HG03095 (cell line): ENCODE measurements around the gene ARHGEF3.
"Not testable (repeated sequence)": the region's sequence is repeated elsewhere in the genome, so short reads cannot be mapped to it uniquely, and the experiment has no call there.

ENCODE experiments used
- ATAC-seq: cut with Tn5 transposase; IDR thresholded peaks from one replicate; pipeline ENCODE4 v1.9.1; 2021; ENCODE audit warnings: moderate library complexity; ENCODE audit not compliant: unreplicated experiment

Gene ARHGEF3

DNA sequence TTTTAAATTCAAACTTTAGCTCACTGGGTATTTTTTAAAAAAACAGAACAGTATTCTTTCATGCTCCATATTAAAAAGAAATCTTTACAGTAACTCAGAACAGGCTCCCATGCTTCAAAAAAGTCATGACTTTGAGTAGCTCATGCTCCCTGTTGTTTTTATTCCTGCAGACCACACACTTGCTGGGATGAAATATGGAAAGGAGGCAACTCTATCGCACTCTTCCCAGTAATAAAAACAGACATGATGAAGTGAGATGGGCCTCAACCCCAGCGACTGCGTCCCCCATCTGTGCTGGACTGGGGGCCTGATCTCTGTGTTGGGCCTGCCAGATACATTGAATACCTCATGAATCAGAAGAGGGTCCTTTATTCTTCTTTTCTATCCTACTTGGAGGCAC is 58.9 kb downstream of the ARHGEF3 start:
- no peak for ATAC-seq

DNA sequence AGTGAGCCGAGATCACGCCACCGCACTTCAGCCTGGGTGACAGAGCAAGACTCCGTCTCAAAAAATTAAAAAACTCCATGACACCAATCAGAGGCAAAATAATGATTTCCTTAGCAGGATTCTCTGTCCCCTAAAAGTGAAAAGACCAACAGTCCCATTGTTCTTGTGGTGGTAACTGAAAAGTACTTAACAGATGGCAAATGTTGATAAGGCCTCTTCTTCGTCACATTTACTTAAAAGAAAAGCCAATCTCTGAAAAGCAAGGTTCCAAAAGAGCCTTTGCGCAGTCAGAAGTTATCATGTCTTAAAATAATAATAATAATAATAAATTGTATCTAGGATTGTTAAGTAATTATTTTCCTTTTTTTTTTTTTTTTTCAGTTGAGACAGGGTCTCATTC is 62.7 kb downstream of the ARHGEF3 start:
- no peak for ATAC-seq

- no peak for ATAC-seq
These were observed 64.7 kb downstream of the ARHGEF3 start for GRCh38 chr3:56737006-56737405.

DNA sequence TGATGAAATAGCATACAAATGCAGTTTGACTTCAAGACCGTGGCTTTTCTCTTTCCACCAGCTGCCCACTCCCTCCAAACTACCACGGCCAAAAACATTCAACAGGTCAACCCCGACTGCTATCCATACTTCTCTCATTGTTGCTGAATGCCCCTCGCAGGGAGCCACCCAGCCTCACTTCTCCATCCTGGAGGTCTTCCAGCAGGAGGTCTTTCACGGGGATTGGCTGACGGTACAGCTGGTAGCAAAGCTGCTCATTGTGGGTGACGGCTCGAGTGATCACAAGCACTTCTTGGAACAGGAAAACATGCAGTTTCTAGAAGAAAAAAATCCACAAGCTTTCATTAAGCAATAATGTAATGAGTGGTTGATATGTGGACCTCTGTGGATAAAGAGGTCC is 69.6 kb downstream of the ARHGEF3 start:
- no peak for ATAC-seq

DNA sequence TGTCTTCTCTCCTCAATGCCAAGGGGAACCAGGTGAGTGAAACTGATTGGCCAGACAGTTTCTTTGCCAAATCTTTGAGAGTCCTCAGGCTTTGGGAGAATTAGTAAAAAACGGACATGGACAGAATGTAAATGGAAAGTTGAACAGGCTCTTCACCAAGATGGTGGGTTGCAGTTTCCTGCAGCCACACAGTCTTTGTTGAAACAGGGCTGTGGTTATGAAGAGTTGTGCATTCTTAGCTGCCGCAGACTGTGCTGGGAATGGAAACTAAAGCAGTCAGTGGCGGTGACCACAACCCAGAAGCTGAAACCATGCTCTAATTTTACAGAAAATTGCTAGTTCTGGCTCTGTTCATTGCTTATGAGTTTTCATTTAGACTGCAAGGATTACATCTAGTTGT is 76.6 kb downstream of the ARHGEF3 start:
- ATAC-seq = peak; percentile 99

DNA sequence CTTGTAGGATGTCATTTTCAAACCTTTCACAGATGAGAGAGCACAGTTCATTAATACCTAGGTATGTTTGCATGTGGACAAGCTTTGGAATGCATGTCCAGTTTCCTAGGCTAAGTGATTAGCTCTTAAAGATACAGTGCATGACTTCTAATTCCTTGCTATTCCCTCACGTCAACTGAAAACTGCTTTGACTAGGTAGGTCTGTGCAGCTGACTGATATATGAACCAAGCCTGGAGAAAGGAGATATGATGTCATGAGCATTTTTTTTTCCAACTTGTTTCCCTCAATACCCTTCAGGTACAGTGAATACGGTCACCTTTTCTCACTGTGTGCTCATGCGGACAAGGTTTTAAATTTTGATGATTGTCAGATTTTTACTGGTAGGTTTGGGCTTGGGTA is 77.1 kb downstream of the ARHGEF3 start:
- no peak for ATAC-seq

- no peak for ATAC-seq
These were observed 80.9 kb downstream of the ARHGEF3 start for GRCh38 chr3:56720849-56721248.

GRCh38 chr3:56718809-56719208 is 82.9 kb downstream of the ARHGEF3 start:
- ATAC-seq = not testable (repeated sequence)

- no peak for ATAC-seq
These were observed 90.4 kb downstream of the ARHGEF3 start for GRCh38 chr3:56711344-56711743.

DNA sequence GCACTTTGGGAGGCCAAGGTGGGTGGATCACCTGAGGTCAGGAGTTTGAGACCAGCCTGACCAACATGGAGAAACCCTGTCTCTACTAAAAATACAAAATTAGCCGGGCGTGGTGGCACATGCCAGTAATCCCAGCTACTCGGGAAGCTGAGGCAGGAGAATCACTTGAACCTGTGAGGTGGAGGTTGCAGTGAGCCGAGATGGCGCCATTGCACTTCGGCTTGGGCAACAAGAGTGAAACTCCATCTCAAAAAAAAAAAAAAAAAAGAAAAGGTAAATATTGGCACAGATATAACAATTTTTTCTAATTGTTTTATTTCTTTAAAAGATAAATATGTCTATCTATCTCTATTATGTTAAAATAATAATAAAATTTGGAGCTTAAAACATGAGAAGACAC is 94.3 kb downstream of the ARHGEF3 start:
- not testable (repeated sequence) for ATAC-seq

DNA sequence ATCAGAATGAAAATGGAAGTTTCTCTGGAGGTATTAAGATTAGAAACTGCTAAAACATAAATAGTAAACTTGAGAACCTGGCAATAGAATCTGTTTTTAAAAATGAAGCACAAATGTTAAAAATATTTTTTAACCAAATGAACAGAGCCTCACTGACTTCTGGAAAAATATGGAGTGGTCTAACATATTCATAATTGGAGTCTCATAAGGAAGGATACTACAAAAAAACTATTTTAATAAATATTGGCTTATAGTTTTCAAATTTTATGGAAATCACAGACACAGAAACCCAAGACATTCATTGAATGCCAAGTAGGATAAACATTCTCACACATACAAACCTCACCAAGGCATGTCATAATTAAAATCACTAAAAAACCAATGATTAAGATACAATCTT is 95.1 kb downstream of the ARHGEF3 start:
- no peak for ATAC-seq

DNA sequence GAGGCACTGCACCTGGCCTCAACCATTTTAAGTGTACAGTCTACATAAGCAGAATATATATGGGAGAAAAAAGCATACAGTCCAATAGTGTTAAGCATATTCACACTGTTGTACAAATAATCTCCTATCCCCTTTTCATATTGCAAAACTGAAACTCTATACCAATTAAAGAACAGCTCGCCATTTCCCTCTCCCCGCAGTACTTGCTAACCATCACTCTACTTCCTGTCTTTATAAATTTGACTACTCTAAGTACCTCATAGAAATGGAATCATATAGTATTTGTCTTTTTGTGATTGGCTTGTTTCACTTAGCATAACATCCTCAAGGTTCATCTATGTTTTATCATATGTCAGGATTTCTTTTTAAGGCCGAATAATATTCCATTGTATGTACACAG is 97.0 kb downstream of the ARHGEF3 start:
- ATAC-seq = no peak

GRCh38 chr3:56702490-56703315 is 99.0 kb downstream of the ARHGEF3 start:
- ATAC-seq = no peak

DNA sequence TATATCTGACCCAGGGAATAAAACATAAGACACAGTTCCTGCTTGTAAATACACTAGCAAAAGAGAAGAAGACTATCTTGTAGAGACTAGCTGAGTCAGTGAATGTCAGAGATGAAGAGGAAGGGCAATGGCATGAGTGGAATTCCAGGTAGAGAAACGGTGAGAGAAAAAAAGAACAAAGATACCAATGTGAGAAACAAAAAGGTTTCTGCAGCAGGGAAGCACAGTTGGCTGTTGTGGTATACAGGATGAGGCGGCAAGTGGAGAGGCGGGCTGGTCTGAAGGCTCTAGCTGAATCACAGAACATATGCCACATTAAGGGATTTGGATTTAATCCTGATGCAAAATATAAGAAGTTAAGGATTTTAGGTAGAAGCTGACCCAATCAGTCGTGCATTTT is 101.6 kb downstream of the ARHGEF3 start:
- no peak for ATAC-seq

GRCh38 chr3:56694867-56695683 is 106.7 kb downstream of the ARHGEF3 start:
- ATAC-seq = no peak

- ATAC-seq = no peak
These were observed 108.0 kb downstream of the ARHGEF3 start for GRCh38 chr3:56693750-56694149.

- peak; percentile 70 for ATAC-seq
These were observed 109.0 kb downstream of the ARHGEF3 start for GRCh38 chr3:56692520-56693433.

GRCh38 chr3:56692001-56692365 is 109.8 kb downstream of the ARHGEF3 start:
- not testable (repeated sequence) for ATAC-seq

GRCh38 chr3:56691165-56692000 is 110.4 kb downstream of the ARHGEF3 start:
- no peak for ATAC-seq

DNA sequence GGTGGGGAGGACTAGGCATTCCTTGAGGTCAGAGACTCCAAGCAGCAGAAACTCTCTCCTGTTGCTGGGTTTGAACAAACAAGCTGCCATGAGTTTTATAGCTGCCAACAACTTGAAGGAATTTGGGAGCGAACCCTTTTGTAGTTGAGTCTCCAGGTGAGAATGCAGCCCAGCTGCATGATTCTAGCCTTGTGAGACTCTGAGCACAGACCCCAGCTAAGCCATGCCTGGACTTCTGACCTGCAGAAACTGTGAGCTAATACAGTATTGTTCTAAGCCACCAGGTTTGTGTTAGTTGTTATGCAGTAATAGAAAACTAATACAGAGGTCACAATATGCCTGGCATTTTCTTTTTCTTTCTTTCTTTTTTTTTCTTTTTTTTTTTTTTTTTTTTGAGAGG is 112.4 kb downstream of the ARHGEF3 start:
- no peak for ATAC-seq
